T47D (cell line): ENCODE measurements around the gene SLC23A2.
"Not testable (repeated sequence)": the region's sequence is repeated elsewhere in the genome, so short reads cannot be mapped to it uniquely, and the experiment has no call there.

Source experiments
- DNase-seq, 2 experiments: peaks; one replicate each; pipeline versions ENCODE4 v3.0.0 to v3.0.0-alpha.2; 2011 to 2012; ENCODE audit warnings: low read depth in 1 of 2, low spot score in 1 of 2
- JUND ChIP-seq: IDR thresholded peaks from 2 replicates; pipeline ENCODE4 v1.6.1; 2012; ENCODE audit warnings: low read depth
- in situ Hi-C: cut with HindIII; loops from 2 replicates; pipeline ENCODE4 v1.10.0; 2016; ENCODE audit warnings: low sequenced_read_pairs, low pct_unique_long_range_greater_than_20kb

Gene SLC23A2

GRCh38 chr20:4881006-4881730, 120.1 kb downstream of the SLC23A2 start:
- no peak for DNase-seq
- in situ Hi-C loops, result no loop called here
- TF ChIP-seq JUND, result no peak

- in situ Hi-C loops, result no loop called here
- TF ChIP-seq JUND, result no peak
- no peak for DNase-seq
Observed at GRCh38 chr20:4880051-4880450, 121.3 kb downstream of the SLC23A2 start.

- DNase-seq, in situ Hi-C loops: not testable (repeated sequence)
Observed at GRCh38 chr20:4878099-4878498, 123.2 kb downstream of the SLC23A2 start.

- TF ChIP-seq JUND, result no peak
- DNase-seq, result no peak
- in situ Hi-C loops, result no loop called here
Observed at GRCh38 chr20:4876731-4877130, 124.6 kb downstream of the SLC23A2 start.

GRCh38 chr20:4876301-4876700, 125.0 kb downstream of the SLC23A2 start:
- TF ChIP-seq JUND, result no peak
- in situ Hi-C loops, result no loop called here
- DNase-seq, result no peak

- in situ Hi-C loops, result no loop called here
- DNase-seq, result no peak
- no peak for TF ChIP-seq JUND
Observed at GRCh38 chr20:4875578-4876067, 125.7 kb downstream of the SLC23A2 start.

- no peak for TF ChIP-seq JUND
- DNase-seq, result no peak
- in situ Hi-C loops, result no loop called here
Observed at GRCh38 chr20:4873396-4873795, 127.9 kb downstream of the SLC23A2 start.

GRCh38 chr20:4871486-4871885, 129.8 kb downstream of the SLC23A2 start:
- no peak for DNase-seq
- no peak for TF ChIP-seq JUND
- in situ Hi-C loops, result no loop called here

GRCh38 chr20:4870906-4871305, 130.4 kb downstream of the SLC23A2 start:
- TF ChIP-seq JUND, result no peak
- in situ Hi-C loops, result no loop called here
- DNase-seq, result no peak

- peak; percentile 23 to 54 for DNase-seq
- no peak for TF ChIP-seq JUND
- in situ Hi-C loops, result no loop called here
Observed at GRCh38 chr20:4869290-4870193, 131.8 kb downstream of the SLC23A2 start.

- in situ Hi-C loops, result no loop called here
- DNase-seq, result no peak
- no peak for TF ChIP-seq JUND
Observed at GRCh38 chr20:4867051-4867450, 134.3 kb downstream of the SLC23A2 start.

- DNase-seq, result no peak
- no peak for TF ChIP-seq JUND
- in situ Hi-C loops, result no loop called here
Observed at GRCh38 chr20:4866429-4866828, 134.9 kb downstream of the SLC23A2 start.

- no peak for DNase-seq
- TF ChIP-seq JUND, result no peak
- in situ Hi-C loops, result no loop called here
Observed at GRCh38 chr20:4864311-4864752, 137.0 kb downstream of the SLC23A2 start.
